GM12874 (cell line): ENCODE results near the gene DCTN2.

Experiments
- CTCF ChIP-seq: IDR thresholded peaks from 2 replicates; pipeline ENCODE4 v1.5.1; 2011; ENCODE audit warnings: low read depth, mild to moderate bottlenecking, control low read depth, low read length, moderate library complexity; ENCODE audit not compliant: insufficient read depth

Gene DCTN2

GRCh38 chr12:57533108-57533507, 13.9 kb downstream of the DCTN2 start:
- no peak for TF ChIP-seq CTCF

- no peak for TF ChIP-seq CTCF
Observed at GRCh38 chr12:57531836-57532235, 15.2 kb downstream of the DCTN2 start.

DNA sequence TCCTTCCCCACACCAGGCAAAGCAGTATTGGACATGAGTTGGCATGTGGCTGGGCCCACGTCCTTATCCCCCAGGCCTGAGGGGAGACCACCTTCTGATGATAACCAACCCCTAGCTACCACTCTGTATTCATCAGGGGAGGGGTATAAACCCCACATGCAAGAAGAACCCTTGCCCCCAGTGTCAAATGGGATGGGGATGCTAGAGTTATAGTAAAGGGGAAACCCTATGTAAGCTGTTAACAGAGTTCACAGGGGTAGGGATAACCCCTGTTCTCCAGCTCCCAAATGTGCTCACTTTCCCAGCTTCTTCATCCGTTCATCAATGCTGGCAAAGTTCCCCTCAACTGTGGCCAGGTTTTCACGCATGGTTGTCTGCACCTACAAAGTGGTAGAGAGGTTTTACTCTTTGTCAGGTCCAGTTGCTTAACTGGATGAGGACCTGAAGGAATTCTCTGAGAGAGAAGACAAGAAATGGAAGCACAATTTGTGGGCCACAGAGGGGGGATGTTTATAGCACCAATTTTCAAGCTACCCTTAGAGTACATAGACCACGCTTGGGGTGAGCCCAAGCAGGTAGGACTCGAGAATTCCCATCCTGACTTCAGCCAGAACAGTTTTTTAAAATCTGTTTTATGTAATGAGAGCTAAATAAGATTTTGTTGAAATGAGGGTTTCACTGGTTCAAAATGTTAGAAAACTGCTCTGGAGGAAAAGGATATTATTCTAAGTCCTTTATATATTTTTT, 16.4 kb downstream of the DCTN2 start:
- TF ChIP-seq CTCF, result no peak

GRCh38 chr12:57529831-57530230, 17.2 kb downstream of the DCTN2 start:
- no peak for TF ChIP-seq CTCF

- TF ChIP-seq CTCF, result no peak
Observed at GRCh38 chr12:57528831-57529555, 18.0 kb downstream of the DCTN2 start.

- no peak for TF ChIP-seq CTCF
Observed at GRCh38 chr12:57528176-57528575, 18.8 kb downstream of the DCTN2 start.

DNA sequence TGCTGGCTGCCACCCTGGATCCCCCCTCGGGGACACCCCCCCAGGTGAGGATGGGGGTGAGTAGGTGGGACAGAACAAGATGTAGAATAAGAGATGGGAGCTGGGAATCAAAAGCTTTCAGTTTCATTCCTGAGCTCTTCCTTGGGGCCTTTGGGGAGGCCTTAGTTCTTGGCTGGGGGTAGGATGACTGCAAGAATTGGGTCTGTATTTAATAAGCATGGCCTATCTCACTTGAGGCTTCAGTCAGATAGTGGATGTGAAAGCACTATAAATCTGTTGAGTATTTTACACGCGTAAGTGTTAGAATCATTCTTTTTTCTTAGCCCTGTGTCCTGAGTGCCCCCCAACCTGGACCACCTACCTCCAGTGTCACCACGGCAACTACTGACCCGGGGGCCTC, 19.8 kb downstream of the DCTN2 start:
- no peak for TF ChIP-seq CTCF
